Fibroblast of gingiva (primary cell): Measurements from ENCODE around the gene NBR1.
A peak's percentile ranks its signal among the peaks of the same experiment; 100 is the strongest.
"Not testable (repeated sequence)": the region's sequence is repeated elsewhere in the genome, so short reads cannot be mapped to it uniquely, and the experiment has no call there.

Experiments used
- DNase-seq: peaks from one replicate; pipeline ENCODE4 v3.0.0-alpha.2; 2011; ENCODE audit warnings: low read depth

Gene NBR1

DNA sequence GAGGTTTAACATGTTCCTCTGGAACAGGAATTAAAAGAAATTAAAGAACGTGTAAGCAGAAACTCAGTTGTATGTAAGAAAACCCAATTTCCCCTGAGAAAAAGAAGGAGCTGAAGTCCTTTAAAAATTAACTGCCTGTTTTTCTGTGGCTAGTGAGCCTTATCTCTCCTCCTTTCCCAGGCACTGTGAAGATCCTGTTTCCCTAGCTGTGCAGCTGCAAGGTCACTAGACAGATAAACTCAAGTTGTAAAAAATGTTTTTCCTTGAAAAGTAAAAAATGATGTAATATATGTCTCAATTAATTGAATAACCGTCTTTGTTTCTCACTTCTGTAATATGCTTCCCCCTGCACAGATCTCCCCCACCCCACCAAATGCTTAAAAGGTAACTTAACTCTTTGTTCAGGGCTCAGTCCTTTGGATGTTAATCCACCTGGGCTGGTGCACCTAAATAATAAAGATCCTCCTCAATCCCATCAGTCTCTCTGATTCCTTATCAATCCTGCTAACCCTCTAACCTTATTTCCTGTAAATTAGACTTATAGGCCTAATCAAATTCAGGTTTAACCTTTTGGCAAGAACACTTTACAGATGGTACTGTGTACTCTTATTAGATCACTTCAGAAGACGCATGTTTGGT is 17.7 kb upstream of the NBR1 start:
- not testable (repeated sequence) for DNase-seq

GRCh38 chr17:43155666-43156065 is 15.3 kb upstream of the NBR1 start:
- DNase-seq = no peak

DNA sequence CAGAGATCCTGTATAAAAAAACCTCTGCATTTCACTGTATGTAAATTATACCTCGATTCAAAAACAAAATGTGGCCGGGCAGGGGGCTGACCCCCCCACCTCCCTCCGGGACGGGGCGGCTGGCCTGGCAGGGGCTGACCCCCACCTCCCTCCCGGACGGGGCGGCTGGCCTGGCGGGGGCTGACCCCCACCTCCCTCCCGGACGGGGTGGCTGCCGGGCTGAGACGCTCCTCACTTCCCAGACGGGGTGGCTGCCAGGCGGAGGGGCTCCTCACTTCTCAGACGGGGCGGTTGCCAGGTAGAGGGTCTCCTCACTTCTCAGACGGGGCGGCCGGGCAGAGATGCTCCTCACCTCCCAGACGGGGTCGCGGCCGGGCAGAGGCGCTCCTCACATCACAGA is 11.8 kb upstream of the NBR1 start:
- not testable (repeated sequence) for DNase-seq

DNA sequence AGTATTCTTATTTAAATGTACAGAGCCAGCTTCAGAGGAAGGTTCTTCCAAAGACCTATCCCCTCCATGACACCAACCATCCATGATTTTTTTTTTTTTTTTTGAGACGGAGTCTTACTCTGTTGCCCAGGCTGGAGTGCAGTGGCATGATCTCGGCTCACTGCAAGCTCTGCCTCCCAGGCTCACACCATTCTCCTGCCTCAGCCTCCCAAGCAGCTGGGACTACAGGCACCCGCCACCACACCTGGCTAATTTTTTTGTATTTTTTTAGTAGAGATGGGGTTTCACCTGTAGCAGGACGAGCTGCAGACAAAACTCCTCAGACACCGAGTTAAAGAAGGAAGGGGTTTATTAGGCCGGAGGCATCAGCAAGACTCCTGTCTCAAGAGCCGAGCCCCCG is 11.1 kb upstream of the NBR1 start:
- not testable (repeated sequence) for DNase-seq

DNA sequence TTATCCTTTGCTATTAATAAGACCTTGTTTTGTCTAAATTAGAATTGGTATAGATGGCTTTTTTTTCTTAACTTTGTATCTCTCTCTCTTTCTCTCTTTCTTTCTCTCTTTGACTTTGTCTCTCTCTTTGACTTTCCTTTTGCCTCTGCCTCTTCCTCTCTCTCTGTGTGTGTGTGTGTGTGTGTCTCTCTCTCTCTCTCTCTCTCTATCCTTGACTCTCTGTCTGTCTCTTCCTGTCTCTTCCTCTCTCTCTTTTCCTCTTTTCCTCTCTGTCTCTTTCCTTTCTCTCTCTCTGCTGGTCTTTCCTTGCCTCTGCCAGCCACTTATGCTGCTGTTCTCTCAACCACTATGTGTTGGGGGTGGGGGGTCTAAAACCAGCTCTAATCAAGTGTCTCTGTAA is 5.0 kb upstream of the NBR1 start:
- not testable (repeated sequence) for DNase-seq

DNA sequence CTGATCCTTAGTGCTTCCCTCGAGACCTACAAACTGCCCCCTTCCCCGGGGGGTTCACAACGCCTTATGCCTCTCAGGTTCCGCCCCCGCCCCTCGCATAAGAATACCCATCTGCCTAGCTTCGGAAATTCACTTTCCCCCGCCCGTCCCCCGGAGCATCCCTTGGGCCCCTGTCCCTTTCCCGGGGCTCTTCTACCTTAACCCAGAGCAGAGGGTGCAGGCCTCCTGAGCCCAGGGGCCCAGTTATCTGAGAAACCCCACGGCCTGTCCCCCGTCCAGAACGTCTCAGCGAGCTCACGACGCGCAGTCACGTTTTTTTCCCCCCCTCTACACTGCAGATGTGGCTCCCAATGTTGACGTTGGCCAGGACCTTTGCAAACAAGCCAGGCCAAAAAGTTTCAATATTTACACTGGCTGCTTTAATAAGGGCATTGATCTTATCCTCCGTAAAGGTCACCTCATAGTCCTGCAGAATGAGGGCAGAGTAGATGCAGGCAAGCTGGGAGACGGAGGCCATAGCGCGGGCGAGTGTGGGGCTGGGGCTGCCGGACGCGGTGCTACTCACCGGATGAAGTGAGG is 1.4 kb upstream of the NBR1 start:
- peak; percentile 69 for DNase-seq

- DNase-seq = peak; percentile 95
These were observed 761 bp upstream of the NBR1 start for GRCh38 chr17:43170140-43170765.

DNA sequence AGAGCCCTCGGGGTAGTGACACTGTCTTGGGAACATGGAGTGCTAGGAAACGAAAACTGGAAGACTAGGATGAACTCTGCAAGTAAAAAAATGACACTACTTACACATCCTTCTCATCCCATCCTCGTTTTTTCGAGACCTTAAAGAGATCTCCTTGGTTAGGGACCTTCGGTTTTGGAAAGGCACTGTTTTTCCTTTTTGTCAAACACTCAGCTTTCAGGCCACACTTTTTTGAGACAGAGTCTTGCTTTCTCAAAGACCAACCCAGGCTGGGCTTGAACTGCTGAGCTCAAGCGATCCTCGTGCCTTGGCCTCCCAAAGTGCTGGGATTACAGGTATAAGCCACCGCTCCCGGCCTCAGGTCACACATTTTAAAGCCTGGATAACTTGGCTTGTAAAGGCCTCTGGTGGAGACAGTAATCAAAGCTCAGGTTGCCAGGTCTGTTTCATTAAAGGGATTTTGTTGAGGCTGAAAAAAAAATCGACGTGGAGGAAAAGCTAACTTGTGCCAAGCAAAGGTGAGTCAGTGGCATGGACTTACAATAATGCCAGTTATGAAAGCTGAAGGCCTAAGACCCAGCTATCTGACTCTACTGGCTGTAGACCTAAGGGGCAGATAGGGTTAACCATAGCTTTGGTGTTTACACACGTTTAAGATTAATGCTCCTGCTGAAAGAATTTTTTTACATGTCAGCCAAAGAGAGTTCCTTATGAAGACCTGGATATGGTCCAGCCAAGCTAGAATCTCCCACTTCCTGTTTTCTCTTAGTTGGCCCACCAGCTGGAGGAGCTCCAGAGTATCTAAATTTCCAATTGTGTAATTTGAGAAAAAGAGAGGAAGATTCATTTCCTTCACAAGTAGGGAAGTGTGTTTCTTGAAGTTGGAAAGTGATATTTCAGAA is 823 bp downstream of the NBR1 start:
- peak; percentile 89 for DNase-seq

GRCh38 chr17:43175213-43176118 is 4.5 kb downstream of the NBR1 start:
- DNase-seq = peak; percentile 77

GRCh38 chr17:43176119-43176570 is 5.1 kb downstream of the NBR1 start:
- DNase-seq = no peak

DNA sequence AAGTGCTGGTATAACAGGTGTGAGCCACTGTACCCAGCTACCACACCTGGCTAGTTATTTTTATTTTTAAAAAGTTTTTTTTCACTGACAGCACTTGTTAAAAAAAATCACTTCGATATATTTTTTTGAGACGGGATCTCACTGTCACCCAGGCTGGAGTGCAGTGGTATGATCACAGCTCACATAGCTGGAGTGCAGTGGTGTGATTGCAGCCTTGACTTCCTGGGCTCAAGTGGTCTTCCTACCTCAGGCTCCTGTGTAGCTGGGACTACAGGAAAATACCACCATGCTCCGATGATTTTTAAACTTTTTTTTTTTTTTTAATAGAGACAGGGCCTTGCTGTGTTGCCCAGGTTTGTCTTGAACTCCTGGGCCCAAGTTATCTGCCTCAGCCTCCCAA is 12.9 kb downstream of the NBR1 start:
- DNase-seq = no peak

GRCh38 chr17:43186656-43187055 is 15.6 kb downstream of the NBR1 start:
- not testable (repeated sequence) for DNase-seq

- no peak for DNase-seq
These were observed 22.2 kb downstream of the NBR1 start for GRCh38 chr17:43193251-43193650.

- DNase-seq = no peak
These were observed 28.6 kb downstream of the NBR1 start for GRCh38 chr17:43199633-43200032.

- DNase-seq = no peak
These were observed 29.1 kb downstream of the NBR1 start for GRCh38 chr17:43200127-43200526.

- DNase-seq = not testable (repeated sequence)
These were observed 32.0 kb downstream of the NBR1 start for GRCh38 chr17:43203013-43203412.

- no peak for DNase-seq
These were observed 39.6 kb downstream of the NBR1 start for GRCh38 chr17:43210576-43210975.

- no peak for DNase-seq
These were observed 40.1 kb downstream of the NBR1 start for GRCh38 chr17:43211123-43211479.

DNA sequence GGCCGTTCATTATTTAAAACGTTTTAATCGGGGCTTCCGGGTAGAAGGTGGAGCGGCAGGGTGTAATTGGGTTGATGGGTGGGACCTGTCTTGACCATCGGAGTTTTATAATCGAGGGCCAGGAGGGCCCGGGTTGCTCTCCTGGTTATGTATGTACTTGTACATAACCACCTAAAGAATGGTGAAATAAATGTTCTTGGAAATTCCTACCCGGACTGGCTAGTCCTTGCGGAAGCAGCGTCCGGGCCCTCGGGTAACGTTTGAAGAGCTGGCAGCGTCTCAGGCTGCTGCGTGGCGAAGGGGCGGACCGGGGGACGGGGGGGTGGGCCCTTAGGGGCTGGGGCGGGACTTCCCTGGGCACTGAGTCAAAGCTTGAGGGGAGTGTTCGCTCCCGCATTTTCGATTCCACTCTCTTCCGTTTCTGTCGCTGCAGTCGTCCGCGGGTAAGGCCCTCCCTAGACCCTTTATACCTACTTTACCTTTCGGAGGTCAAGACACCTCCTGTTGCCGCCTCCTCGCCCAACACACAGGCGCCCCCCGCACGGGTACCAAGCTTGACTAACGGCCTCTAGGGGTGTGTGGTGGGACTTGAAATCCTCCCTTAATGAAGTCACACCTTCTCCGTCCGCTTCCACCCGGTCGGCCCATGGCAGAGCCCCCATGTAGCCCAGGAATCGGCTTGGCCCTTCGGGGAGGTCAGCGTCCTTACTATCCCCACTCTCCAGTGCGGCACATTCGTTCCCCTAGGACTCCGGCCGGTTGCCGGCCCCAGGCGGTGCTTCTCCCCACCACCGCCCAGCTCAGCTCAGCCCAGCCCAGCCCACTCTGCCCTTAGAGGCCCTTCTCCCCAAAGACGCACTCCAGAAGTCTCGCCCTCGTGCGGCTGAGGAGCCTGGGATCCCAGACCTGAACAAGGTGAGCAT is 40.7 kb downstream of the NBR1 start, which contains the start of gene TMEM106A:
Gene TMEM106A (plus strand): TSS at position 396 of the 923 bp plus-strand sequence. CDS start 1,167 bp downstream, outside the sequence.
- DNase-seq = peak; percentile 91
